AG09319 (cell line): ENCODE results near the gene DYNLT1.
"Not testable (repeated sequence)": the region's sequence is repeated elsewhere in the genome, so short reads cannot be mapped to it uniquely, and the experiment has no call there.

Experiments used
- DNase-seq: peaks from one replicate; pipeline ENCODE4 v3.0.0-alpha.2; 2010; ENCODE audit warnings: low read depth; ENCODE audit errors: extremely low read depth
- TF ChIP-seq, protein P1 (sequence below): IDR thresholded peaks from 2 replicates; pipeline ENCODE4 v1.5.1; 2011; ENCODE audit warnings: low read depth, mild to moderate bottlenecking, inconsistent platforms, low read length, moderate library complexity

Gene DYNLT1

DNA sequence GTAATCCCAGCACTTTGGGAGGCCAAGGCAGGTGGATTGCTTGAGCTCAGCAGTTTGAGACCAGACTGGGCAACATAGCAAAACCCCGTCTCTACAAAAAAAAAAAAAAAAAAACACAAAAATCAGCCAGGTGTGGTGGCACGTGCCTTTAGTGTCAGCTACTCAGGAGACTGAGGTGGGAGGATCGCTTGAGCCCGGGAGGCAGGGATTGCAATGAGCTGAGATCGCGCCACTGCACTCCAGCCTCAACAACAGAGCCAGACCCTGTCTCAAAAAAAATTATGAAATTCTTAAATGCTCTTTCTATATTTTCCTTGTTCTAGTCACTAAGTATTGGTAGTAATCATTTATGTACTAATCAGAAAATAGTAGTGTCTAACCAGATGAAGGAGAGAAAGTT lies 35.9 kb upstream of the DYNLT1 start:
- DNase-seq, result no peak
- TF ChIP-seq, protein P1, sequence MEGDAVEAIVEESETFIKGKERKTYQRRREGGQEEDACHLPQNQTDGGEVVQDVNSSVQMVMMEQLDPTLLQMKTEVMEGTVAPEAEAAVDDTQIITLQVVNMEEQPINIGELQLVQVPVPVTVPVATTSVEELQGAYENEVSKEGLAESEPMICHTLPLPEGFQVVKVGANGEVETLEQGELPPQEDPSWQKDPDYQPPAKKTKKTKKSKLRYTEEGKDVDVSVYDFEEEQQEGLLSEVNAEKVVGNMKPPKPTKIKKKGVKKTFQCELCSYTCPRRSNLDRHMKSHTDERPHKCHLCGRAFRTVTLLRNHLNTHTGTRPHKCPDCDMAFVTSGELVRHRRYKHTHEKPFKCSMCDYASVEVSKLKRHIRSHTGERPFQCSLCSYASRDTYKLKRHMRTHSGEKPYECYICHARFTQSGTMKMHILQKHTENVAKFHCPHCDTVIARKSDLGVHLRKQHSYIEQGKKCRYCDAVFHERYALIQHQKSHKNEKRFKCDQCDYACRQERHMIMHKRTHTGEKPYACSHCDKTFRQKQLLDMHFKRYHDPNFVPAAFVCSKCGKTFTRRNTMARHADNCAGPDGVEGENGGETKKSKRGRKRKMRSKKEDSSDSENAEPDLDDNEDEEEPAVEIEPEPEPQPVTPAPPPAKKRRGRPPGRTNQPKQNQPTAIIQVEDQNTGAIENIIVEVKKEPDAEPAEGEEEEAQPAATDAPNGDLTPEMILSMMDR, result no peak

DNA sequence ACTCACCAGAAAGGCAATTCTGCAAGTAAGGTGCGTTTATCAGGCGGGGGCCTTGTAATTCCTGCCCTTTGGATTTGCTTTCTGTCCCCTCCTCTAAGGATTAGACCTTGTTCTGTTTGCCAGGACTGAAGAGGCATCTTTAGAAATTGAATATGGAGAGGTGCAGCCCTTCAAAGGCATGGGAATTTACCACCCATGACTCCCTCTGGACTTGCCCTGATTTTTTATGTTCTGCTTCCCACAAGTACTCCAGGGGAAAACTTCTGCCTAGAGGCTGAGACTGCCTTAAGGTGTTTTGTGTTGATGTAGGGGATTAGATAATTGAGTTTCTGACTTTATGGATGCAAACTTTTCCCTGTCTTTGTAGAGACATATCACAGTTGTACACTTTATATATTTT lies 35.5 kb upstream of the DYNLT1 start:
- no peak for DNase-seq
- TF ChIP-seq, protein P1, result no peak

DNA sequence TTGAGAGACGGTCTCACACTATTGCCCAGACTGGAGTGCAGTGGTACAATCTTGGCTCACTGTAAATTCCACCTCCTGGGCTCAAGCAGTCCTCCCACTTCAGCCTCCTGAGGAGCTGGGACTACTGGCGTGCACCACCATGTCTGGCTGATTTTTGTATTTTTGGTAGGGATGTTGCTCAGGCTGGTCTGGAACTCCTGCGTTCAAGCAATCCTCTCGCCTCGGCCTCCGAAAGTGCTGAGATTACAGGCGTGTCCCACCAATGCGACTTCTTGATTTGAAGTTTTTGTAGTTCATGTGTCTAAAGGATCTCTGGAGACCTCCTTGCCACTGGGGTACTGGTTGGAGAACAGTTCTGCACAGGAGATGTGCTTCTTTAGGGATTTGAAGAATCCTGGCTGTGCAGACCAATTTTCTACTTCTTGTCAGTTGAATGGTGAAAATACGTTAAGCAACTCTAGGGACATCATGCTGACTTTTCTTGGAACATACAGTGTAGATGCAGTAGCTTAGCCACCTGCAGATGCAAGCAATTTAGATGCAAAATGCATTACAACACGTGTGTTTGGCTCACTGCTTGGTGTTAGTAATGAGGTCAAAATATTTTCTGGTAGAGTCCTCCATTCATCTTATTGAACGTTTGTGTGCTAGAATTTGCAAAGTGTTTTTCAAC lies 33.5 kb upstream of the DYNLT1 start:
- no peak for DNase-seq
- TF ChIP-seq, protein P1, result no peak

DNA sequence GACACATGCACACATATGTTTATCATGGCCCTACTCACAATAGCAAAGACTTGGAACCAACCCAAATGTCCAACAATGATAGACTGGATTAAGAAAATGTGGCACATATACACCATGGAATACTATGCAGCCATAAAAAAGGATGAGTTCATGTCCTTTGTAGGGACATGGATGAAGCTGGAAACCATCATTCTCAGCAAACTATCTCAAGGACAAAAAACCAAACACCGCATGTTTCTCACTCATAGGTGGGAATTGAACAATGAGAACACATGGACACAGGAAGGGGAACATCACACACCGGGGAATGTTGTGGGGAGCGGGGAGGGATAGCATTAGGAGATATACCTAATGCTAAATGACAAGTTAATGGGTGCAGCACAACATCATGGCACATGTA lies 32.6 kb upstream of the DYNLT1 start:
- not testable (repeated sequence) for DNase-seq

DNA sequence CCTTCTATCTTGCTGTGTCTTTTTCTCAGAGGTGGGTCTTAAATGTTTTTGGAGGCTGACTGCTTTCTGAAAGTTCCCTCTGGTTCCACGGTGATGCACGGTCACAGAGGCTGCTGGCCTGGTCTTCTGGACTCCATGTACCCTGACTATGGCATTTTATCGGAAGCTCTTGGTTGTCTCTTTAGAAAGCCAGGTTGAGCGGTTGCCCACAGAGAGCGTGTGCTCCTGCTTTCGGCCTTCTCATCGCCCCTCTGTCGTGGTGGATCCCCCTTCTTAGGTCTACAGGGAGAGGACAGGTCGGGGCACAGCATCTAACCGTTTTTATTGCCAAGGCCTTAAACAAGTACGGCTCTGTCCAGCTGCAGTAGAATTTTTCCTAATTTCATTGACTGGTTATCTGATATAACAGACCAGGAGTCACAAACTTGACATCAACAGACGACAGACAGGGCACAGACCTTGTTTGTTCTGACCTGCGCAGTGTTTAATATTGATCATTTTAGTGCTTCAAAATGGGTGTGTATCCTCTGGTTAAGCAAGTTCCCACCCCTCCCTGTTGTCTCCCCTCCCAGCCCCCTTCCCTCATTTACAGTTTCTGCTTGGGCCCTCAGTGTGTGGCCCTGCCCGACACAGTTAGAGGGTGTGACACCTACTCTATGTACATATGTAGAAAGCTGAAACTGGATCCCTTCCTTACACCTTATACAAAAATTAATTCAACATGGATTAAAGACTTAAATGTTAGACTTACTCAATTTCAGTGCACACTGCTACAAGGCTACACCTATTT lies 30.0 kb upstream of the DYNLT1 start:
- DNase-seq, result no peak
- TF ChIP-seq, protein P1, result no peak

DNA sequence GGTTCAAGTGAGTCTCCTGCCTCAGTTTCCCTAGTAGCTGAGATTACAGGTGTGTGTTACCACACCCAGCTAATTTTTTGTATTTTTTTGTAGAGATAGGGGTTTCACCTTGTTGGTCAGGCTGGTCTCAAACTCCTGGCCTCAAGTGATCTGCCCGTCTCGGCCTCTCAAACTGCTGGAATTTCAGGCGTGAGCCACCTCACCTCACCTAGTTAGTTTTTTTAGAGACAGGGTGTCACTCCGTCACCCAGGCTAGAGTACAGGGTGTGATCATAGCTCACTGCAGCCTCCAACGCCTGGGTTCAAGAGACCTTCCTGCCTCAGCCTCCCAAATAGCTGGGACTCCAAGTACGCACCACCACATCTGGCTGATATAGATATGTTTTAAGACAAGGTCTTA lies 28.2 kb upstream of the DYNLT1 start:
- TF ChIP-seq, protein P1, result no peak
- no peak for DNase-seq

DNA sequence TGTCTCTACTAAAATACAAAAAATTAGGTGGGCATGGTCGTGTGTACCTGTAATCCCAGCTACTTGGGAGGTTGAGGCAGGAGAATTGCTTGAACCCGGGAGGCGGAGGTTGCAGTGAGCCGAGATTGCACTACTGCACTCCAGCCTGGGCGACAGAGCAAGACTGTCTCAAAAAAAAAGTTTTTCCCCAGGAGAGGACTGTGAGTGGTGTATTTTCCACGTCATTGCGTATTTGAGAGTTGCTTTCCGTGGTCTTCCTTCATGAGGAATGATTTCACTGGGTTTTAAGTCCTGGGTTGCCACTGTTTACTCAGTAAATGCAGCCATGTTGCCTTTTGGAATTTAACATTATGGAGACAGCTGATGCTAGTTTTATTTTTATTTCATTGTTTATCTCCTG lies 27.6 kb upstream of the DYNLT1 start:
- DNase-seq, result not testable (repeated sequence)

DNA sequence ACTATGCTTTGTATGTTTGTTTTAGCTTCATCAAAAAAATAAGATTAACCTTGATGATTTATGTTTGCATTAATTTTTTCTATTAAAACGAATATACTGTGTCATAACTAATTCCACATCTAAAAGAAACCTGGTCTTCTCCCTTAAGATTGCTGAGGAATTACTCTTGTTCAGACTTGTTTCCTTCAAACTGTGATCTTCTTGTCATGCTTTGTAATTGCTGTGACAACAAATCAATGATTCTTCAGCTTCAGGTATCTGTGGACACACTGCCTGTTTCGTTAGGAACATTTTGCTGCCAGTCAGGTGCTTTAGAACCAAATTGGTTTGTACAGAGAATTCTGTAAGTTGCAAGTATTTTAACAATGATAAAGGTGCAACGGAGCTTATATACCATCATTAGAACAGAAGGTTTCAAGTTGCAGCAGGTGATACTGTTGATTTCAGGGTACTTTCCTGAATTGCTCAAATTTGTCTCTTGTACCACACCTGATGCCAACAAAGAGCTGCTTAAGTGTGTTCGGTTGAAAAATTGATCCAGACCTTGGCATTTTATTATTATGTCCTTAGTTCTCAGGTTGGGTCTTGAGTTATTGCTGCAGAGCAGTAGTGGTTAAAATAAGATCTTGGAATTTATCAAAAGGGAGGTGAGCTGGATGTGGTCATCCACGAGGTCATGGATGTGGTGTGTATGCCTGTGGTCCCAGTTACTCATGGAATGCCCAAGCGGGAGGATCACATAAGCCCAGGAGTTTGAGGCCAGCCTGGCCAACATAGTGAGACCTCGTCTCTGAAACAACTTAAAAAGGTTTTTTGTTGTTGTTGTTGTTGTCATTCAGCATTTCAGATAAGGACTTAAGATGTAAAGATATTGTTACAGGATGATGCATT lies 24.8 kb upstream of the DYNLT1 start:
- TF ChIP-seq, protein P1, result no peak
- no peak for DNase-seq
